HG03571 (cell line): ENCODE results near the gene COMMD8.

Source experiments
- ATAC-seq: cut with Tn5 transposase; IDR thresholded peaks from one replicate; pipeline ENCODE4 v1.9.1; 2021; ENCODE audit not compliant: unreplicated experiment

COMMD8 gene

DNA sequence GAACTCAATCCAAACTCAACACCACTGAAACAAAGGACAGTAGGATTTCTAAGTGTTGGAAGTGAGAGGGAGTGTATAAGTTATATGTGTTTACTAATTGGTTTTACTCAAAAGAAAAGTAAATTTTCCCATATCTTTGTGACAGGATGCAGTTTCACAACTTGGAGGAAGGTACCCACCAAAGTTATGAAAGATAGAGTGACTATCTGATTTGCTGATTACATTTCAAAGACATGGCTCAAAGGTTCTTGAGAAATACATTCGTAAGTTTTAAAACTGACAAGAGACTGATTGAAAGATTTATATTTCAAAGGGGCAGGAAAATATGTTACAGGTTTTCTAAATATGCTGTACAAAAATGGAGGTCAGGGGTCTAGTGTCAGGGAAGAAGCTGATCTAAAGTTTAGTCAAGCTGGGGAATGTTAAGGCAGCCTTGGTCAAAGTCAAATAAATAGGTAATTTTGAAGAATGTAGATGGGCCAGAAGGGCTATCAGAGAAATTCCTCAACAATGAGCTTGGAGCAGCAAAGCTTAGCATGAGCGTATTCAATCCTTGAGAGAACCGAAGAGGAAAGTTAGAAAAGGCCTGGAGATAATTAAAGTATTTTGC lies 9.7 kb upstream of the COMMD8 start:
- ATAC-seq: no peak

DNA sequence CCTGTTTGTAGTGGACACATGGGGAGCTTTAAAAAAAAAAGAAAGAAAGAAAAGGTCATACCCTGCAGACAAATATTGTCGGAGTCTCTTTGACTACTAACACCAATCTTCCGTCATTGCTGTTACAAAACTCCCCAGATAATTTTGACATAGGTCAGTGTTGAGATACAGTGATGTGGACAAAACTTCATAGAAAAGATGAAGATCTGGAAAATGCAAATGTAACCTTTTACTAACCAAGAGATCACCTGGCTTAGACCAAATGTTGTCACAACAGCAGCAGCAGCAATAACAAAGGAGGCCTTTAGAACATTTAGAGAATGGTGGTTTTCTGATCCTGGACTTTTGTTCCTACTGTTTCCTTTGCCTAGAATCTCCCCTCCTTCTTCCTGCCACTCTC lies 8.1 kb upstream of the COMMD8 start:
- ATAC-seq: no peak

DNA sequence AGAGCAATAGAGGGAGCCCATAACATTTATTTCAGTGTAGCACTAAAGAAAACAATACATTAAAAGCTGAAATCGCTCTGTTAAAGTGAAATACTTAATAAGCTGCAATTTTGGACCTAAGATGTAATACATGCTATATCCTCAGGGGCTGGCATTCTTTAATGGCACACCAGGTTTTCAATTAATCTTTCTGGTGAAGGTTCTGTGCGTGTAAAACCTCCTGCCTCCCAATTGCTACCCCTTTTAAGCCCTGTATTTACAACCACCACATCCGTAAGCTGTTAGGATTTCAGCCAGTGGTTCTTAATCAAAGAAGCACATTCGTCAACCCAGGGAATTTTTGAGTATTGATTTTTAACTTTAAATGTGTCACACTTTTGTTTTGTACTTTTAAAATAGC lies 7.6 kb upstream of the COMMD8 start:
- no peak for ATAC-seq

DNA sequence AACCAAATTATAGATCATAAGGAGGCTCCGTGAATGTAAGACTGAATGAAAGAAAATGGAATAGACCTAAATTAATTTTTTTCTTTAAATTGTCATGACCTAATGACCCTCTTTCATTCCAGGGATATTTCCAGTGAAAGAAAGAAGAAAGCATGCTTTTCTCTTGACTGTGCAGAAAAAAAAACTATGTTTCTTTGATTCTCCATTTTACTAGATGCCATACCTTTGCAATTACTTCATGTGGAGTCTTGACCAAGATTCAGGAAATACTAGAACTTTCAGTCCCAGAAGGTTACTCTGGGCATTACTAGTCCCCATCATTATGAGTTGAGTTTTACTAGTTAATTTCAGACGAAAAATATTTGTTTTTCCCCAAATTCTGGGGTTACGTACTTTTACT lies 6.4 kb upstream of the COMMD8 start:
- ATAC-seq: no peak

DNA sequence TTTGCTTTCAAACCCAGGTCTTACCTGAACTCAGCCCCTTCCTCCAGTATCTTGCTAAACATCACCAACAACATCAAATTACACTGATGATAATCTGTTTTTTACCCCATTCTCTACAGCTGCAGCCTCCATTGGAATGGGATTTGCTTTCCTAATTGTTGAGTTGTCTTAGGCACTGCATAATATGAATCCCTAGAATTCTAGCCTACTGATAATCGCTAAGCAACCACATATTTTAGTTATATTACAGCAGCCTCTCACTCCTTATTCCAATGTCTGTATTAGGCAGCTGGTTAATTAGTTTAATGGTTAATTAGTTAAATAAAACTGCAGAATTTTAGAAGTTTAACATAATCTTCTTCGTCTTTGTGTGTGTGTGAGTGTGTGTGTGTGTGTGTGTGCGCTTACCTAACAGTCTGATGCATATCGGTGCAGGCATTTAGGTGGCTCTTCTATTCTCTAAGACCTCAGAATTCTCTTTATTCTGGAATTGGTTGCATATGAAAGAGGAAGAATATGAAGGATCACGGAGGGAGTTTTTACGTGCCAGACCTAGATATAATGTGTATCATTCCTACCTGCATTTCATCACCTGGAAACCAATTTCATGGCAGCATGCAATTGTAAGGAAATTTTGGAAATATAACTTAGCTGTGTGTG lies 5.3 kb upstream of the COMMD8 start:
- no peak for ATAC-seq

DNA sequence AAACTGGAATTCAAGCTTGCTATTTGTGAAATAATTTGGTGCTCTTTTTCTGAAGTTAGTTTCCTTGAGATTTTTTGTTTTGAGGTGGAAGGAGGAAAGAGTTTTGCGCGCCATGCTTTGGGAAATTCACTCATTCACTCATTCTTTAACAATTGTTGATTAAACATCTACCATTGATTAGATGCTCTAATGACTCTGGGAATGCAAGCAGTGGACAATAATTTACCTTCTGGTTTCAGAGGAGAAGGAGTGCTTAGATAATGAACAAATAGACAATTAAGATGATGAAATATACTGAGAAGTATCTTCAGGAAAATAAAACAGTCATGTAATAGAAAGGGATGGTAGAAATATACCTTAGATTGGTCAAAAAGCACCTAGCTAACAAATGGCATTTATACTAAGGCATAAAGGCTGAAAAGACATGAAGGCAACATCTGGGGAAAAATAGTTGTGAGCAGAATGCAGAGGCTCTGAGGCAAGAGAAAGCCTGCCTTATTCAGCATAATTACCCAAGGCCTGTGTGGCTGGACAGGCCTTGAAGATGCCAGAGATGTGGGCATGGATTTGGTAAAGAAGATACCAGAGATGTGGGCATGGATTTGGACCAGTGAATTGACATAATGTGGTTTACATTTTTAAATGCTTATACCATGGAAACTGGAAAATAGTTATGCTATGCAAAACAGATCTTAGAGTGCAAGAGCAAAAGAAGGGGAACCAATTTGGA lies 2.7 kb upstream of the COMMD8 start:
- ATAC-seq: no peak

DNA sequence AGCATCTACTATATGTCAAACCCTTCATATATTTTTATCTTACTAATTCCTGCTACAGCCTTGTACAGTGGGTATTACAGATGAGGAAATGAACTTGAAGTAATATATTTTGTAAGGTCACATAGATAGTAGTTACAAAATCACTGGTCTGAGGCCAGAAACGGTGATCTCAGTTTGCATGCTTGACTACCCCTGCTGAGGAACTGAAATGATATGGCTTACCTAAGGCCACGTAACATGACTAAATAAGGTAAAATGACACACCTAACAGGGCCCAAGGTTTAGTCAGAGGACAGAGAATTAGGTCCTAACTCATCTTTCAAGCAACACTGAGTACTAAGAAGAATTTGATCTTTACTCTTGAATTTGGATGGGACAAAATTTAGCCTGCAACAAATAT lies 1.5 kb upstream of the COMMD8 start:
- ATAC-seq: peak; percentile 27

DNA sequence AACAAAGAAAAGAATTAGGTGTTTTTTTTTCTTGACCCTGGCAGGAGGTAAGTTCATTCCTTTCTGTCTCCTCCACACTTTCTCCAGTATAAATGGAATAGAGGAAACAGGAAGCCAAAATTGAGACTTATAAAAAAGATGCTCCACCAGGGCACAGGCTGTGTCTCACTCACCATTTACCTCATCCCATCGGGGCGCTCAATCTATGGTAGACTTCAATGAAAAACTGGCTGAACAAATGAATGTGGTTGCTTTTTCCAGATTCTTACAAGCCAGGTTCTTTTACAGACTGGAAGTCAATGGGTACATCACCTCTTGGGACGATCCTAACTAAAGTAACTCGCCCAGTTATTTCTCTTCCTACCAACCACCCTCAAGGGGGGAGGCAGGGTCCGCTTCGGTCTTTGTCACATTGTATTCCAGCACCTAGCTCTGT lies 685 bp downstream of the COMMD8 start:
- ATAC-seq: peak; percentile 0

DNA sequence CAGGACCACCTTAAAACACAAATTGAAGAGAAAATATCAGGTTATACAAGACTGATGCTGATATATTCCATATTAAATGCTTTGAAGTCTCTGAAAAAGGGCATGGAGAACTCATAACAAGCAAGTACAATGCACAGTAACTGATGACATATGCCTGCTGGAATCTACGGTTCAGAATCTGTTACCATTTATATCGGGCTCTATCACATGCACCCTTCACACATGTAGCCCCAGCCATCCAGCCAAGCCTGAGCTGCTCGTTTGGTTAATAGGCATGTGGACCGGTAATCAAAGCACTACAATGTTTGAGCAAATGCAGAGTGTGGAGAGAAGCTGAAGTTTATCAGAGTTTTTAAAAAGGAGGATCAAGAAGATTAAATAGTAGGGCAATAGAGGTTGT lies 11.8 kb downstream of the COMMD8 start:
- ATAC-seq: no peak

DNA sequence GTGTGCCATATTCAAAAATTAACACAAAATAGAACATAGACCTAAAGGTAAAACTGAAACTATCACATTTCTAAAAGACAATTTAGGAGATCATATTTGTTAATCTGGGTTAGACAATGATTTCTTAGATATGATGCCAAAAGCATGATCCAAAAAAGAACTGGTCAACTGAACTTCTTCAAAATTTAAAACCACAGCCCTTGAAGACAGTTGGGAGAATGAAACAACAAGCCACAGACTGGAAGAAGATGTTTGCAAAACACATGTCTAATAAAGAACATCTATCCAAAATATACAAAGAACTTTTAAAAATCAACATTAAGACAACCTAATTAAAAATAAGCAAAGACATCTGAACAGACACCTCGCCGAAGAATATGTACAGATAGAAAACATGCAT lies 19.5 kb downstream of the COMMD8 start:
- ATAC-seq: no peak

DNA sequence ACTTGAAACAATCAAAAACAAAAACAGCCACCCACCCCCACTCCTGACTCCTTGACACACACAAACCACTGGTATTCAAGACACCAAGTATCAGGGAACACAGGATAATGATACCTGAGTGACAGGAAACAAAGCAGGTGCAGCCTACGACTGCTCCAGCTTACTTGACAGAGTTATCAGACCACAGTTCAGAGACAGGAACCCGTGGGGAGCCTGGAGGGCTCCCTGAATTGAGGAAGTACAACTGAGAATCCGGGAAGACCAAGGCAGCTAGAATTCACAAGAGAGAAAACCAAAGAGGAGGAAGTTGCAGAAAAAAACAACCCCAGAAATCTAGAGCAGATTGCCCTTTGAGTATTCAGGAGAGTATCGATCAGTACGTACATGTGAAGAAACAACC lies 20.5 kb downstream of the COMMD8 start:
- ATAC-seq: no peak

DNA sequence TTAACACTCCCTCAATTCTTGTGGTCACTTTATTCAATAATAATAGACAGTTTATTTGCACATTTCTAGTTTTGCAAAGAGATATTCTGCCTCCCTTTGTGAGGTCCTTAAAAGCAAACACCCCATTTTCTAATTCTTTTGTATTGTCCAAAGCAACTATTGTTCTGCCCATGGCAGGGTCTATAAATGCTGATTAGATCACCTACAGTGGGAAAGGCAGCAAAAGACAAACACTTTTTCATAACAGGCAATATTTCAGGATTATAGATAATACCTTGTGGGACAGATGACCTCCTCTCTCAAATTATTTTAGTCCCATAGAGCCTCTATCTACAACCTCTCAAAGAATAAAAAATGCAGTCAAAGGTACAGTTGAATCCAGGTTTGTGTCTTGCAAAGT lies 28.6 kb downstream of the COMMD8 start:
- ATAC-seq: no peak

DNA sequence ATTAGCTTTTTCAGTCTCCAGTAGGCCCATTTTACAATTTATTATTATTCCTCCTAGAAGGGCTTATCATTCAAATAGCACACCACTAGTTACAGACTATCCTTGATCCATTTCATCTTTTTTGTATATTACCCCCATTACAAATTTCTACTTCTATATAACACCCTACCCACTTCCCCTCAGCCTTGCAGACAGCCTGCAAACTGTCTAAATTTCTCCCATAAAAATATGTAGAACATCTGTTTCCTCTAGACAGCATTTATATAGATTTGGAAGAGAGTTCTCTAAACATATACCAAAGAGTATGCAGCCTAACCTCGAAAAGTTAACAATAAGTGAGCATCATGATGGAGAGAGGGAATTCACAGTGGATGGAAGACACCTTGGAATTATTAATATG lies 30.8 kb downstream of the COMMD8 start:
- no peak for ATAC-seq

DNA sequence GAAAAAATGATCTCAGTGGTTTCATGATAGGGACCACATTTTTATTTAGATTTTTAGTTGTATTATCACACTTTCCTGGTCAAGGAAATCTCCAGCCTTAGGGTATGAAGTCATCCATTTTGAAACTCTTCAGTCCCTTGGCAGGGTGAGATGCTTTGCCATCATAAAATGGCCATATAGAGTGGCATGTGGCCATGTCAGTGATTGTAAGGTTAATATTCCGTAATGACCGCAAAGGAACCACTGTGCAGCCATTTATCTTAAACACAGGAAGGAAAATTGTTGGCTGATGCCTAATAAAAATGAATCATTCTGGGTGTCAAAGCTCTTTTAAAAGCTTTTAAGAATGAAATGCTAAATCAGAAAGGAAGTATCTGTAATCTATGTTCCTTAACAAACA lies 35.6 kb downstream of the COMMD8 start:
- ATAC-seq: no peak

DNA sequence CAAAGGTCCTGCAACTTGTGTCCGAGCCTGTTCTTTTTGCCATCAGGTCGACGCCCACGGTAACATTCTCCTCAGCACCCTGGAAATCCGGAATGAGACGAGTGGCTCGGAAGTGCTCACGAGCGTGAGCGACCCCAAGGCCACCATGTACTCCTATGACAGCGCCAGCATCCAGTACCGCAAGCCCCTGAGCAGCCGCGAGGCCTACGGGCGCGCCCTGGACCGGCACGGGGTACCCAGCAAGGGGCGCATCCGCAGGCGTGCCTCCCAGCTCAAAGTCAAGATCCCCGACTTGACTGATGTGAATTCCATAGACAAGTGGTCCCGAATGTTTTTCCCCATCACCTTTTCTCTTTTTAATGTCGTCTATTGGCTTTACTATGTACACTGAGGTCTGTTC lies 37.9 kb downstream of the COMMD8 start:
- ATAC-seq: no peak

DNA sequence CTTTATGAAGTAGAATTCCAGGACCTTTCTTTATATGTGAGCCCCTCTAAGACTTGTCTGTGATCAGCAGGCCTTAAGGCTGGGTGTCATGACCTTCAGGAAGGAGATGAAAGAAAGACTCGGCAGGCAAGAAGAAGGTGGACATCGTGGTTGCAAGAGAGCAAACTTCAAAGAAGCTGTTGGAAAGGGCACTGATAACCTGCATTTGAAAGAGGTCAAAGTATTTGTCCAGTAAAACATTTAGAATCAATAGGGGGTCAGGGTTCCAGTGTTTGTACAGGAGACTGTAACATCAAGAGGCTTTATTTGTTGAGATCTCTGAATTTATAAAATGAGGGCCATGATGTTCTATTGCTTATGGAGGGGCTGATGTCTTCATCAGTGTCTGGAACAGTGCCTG lies 44.2 kb downstream of the COMMD8 start:
- ATAC-seq: no peak

DNA sequence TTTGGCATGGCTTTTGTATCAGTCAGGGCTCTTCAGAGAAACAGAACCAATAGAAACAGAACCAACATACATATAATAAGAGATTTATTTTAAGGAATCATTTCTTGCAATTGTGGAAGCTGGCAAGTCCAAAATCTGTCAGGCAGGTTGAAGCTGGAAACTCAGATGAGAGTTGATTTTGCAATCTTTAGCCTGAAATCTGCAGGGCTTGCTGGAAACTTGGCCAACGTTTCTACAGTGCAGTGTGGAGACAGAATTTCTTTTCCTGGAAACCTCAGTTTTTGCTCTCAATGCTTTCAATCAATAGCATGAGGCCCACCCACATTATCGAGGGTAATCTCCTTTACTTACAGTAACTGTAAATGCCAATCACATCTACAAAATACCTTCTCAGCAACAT lies 45.4 kb downstream of the COMMD8 start:
- no peak for ATAC-seq

DNA sequence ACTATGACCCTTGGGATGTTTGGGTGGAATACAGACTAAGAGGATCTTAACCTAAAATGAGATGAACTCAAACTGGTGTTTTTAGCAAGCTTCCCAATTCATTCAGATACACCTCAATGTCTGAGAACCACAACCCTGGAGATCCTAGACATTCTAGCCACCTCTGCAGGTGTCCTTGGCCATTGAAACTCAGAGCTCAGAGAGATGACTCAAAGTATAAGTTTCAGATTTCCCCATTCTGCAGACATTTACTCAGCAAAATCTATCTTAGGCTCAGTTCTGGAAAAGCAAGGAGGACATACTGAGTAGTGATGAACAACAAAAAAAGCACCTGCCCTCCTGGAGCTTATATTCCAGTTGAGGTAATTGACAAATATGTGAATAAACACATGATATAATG lies 47.8 kb downstream of the COMMD8 start:
- ATAC-seq: no peak

DNA sequence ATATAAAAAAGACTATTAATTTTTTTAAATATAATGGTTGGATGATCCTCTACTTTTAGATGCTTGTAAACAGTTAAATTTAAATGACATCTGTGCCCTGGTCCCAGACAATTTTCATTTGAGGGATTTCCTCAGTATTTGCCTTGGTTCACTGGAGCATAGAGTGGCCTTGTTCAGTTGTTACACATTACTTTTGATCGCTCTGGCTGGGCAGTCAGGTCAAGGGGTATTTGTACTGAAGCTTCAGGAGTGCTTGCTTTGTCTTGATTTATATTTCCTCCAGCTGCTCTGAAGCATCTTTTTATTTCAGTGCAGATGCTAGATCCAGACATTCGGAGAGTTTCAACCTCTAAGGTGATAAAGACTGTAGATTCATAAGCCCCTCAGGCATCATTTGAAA lies 50.0 kb downstream of the COMMD8 start:
- ATAC-seq: peak; percentile 66

DNA sequence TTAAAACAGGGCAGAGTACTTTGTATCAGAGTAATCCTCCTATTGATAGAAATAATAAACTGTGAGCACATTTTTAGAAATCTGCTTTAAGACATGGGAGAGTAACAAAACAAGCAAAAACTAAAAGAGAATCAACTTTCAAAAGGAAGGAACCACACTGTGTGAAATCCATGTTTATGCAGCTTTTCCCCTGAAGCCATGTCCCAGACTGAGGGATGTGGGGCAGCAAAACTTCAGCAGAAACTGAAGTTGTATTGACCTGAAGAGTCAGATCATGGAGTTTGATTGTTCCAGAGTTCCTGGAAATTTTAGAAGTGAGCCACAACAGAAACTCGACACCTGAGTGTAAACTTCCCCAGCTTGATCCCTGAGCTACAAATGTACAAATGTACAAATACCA lies 53.2 kb downstream of the COMMD8 start:
- ATAC-seq: no peak

DNA sequence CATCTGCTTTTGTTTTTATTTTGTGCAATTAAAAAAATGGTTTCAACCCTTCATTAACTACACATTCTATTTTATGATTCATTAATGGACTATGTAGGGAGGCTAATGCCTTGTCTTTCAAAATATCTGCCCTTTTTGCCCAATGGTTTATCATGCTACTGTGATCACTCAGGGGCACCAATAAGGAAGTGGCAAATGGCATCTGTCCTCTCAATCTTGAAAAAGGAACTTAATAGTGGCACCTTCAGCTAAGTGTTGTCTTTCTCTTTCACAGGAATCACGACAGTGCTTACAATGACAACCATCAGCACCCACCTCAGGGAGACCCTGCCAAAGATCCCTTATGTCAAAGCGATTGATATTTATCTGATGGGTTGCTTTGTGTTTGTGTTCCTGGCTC lies 57.1 kb downstream of the COMMD8 start:
- no peak for ATAC-seq
